ENCODE data around the gene REL.

GRCh38 chr2:60853531-60853930, 27.8 kb upstream of the REL start:
- no peak for TF ChIP-seq TCF12 (IDR thresholded peaks at IDR 0.05; ENCODE audit: low read depth)
- TF ChIP-seq, protein P1, sequence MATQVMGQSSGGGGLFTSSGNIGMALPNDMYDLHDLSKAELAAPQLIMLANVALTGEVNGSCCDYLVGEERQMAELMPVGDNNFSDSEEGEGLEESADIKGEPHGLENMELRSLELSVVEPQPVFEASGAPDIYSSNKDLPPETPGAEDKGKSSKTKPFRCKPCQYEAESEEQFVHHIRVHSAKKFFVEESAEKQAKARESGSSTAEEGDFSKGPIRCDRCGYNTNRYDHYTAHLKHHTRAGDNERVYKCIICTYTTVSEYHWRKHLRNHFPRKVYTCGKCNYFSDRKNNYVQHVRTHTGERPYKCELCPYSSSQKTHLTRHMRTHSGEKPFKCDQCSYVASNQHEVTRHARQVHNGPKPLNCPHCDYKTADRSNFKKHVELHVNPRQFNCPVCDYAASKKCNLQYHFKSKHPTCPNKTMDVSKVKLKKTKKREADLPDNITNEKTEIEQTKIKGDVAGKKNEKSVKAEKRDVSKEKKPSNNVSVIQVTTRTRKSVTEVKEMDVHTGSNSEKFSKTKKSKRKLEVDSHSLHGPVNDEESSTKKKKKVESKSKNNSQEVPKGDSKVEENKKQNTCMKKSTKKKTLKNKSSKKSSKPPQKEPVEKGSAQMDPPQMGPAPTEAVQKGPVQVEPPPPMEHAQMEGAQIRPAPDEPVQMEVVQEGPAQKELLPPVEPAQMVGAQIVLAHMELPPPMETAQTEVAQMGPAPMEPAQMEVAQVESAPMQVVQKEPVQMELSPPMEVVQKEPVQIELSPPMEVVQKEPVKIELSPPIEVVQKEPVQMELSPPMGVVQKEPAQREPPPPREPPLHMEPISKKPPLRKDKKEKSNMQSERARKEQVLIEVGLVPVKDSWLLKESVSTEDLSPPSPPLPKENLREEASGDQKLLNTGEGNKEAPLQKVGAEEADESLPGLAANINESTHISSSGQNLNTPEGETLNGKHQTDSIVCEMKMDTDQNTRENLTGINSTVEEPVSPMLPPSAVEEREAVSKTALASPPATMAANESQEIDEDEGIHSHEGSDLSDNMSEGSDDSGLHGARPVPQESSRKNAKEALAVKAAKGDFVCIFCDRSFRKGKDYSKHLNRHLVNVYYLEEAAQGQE (IDR thresholded peaks at IDR 0.05; ENCODE audit: low read depth), result no peak
- no peak for TF ChIP-seq NFIC (IDR thresholded peaks at IDR 0.05)
- no peak for TF ChIP-seq CEBPB (IDR thresholded peaks at IDR 0.05)
- no peak for TF ChIP-seq RAD21 (IDR thresholded peaks at IDR 0.05; ENCODE audit: low read depth)
- no peak for TF ChIP-seq TAF1 (IDR thresholded peaks at IDR 0.05; ENCODE audit: low read depth)
- no peak for TF ChIP-seq FOXM1 (IDR thresholded peaks at IDR 0.05; ENCODE audit: borderline replicate concordance, low read depth)
- TF ChIP-seq, protein P2, sequence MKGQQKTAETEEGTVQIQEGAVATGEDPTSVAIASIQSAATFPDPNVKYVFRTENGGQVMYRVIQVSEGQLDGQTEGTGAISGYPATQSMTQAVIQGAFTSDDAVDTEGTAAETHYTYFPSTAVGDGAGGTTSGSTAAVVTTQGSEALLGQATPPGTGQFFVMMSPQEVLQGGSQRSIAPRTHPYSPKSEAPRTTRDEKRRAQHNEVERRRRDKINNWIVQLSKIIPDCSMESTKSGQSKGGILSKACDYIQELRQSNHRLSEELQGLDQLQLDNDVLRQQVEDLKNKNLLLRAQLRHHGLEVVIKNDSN (IDR thresholded peaks at IDR 0.05), result no peak
- TF ChIP-seq EGR1 (IDR thresholded peaks at IDR 0.05), result no peak
- no peak for TF ChIP-seq CREB1 (IDR thresholded peaks at IDR 0.05; ENCODE audit: low read depth)
- TF ChIP-seq EP300 (IDR thresholded peaks at IDR 0.05; ENCODE audit: borderline replicate concordance), result no peak
- no peak for TF ChIP-seq YY1 (IDR thresholded peaks at IDR 0.05; ENCODE audit: low read depth)
